Natural killer cell (primary cell): ENCODE data around the gene IRAK4. TPM values are rescaled to one million over a fixed set of nuclear protein-coding genes. Genes with fewer than 3 reads are reported as not detected.
A peak's percentile ranks its signal among the peaks of the same experiment; 100 is the strongest.

ENCODE experiments used
- ATAC-seq, 3 donors: fragments of 150-1000 bp in 2 of 3; fragments of 200-7000 bp in 1 of 3; cut with Tn5 transposase; 1 replicate in 1 of 3; 2 replicates in 2 of 3; pipeline ENCODE4 v1.10.0; 2021; ENCODE audit warnings: mild to moderate bottlenecking in 2 of 3, moderate library complexity in 2 of 3
- DNase-seq, 2 donors: peaks; one replicate each; pipeline versions ENCODE4 v3.0.0 to v3.0.0-alpha.2; 2013 to 2021; ENCODE audit warnings: mixed read lengths in 1 of 2
- H3K27ac ChIP-seq: one replicate; pipeline ENCODE4 v1.5.1; 2013; ENCODE audit warnings: mild to moderate bottlenecking, low read length
- H3K27me3 ChIP-seq: one replicate; pipeline ENCODE4 v1.6.1; 2013; ENCODE audit warnings: low read length; ENCODE audit not compliant: control insufficient read depth, insufficient read depth
- H3K36me3 ChIP-seq: one replicate; pipeline ENCODE4 v1.6.1; 2013; ENCODE audit warnings: low read length; ENCODE audit not compliant: control insufficient read depth, insufficient read depth
- H3K4me1 ChIP-seq: one replicate; pipeline ENCODE4 v1.6.1; 2013; ENCODE audit warnings: low read length; ENCODE audit not compliant: control insufficient read depth, insufficient read depth
- H3K4me3 ChIP-seq: one replicate; pipeline ENCODE4 v1.5.1; 2013; ENCODE audit warnings: low read length
- H3K9me3 ChIP-seq: one replicate; pipeline ENCODE4 v1.6.1; 2013; ENCODE audit warnings: low read length; ENCODE audit not compliant: control insufficient read depth, insufficient read depth
- H3K27ac Mint-ChIP-seq, 2 donors: one replicate each; pipeline ENCODE4 v1.8.0; 2022; ENCODE audit warnings: mild to moderate bottlenecking in 2 of 2, mixed read lengths in 2 of 2, moderate library complexity in 1 of 2
- H3K27me3 Mint-ChIP-seq, 2 donors: one replicate each; pipeline ENCODE4 v1.8.0; 2022; ENCODE audit warnings: low read depth in 2 of 2, mixed read lengths in 2 of 2
- H3K36me3 Mint-ChIP-seq: one replicate; pipeline ENCODE4 v1.8.0; 2022; ENCODE audit warnings: mixed read lengths
- H3K4me1 Mint-ChIP-seq, 2 donors: one replicate each; pipeline ENCODE4 v1.8.0; 2022; ENCODE audit warnings: mixed read lengths in 2 of 2
- H3K4me3 Mint-ChIP-seq: one replicate; pipeline ENCODE4 v1.8.0; 2022; ENCODE audit warnings: mild to moderate bottlenecking, moderate library complexity, mixed read lengths
- H3K9me3 Mint-ChIP-seq, 2 donors: one replicate each; pipeline ENCODE4 v1.8.0; 2022; ENCODE audit warnings: mixed read lengths in 2 of 2
- CTCF ChIP-seq: fragments of 200-600 bp; IDR thresholded peaks from one replicate; pipeline ENCODE4 v1.8.0; 2022; ENCODE audit warnings: antibody characterized with exemption
- WGBS: methylation state at CpG from one replicate; pipeline ENCODE4 v1.1.7; 2013; ENCODE audit warnings: missing lambda C conversion rate; ENCODE audit not compliant: insufficient coverage; 5-methylcytosine and 5-hydroxymethylcytosine counted together
- intact Hi-C: fragments of 100-400 bp; cut with micrococcal nuclease; formaldehyde crosslinking; loops from one replicate; pipeline ENCODE4 v1.14.2; 2022
- total RNA-seq, 4 donors: library from RNA; stranded (reverse); fragments of 120-200 nt in 1 of 4; gene quantifications; one replicate each; pipeline versions ENCODE4 v1.2.3 to v1.2.4, GENCODE V29; 2013 to 2022

Gene IRAK4
- total RNA-seq, 3 donors from 2014 or later (not counting 1 experiment from before 2014, with no cell fraction given), result 60.6 to 70.4 (median 70.3) TPM

GRCh38 chr12:43764528-43764927 lies 5.8 kb downstream of the IRAK4 start:
- Mint-ChIP-seq H3K27me3 (no peaks in the 10 kb centered on the region), H3K4me1 (peaks cover 38 to 40% of the 10 kb centered on the region in 2 donors), H3K9me3 (no peaks in the 10 kb centered on the region), H3K4me3 (no peak overlapping the region), H3K27ac (peak overlapping the region in 1 of 2 donors; percentile 14), H3K36me3 (peaks cover 6% of the 10 kb centered on the region)
- Histone ChIP-seq H3K4me3 (no peak overlapping the region), H3K4me1 (peaks cover 13% of the 10 kb centered on the region), H3K27me3 (no peaks in the 10 kb centered on the region), H3K27ac (no peak overlapping the region), H3K9me3 (no peaks in the 10 kb centered on the region), H3K36me3 (peaks cover 20% of the 10 kb centered on the region)
- DNase-seq, result no peak
- no peak for ATAC-seq
- TF ChIP-seq CTCF, result no peak
- intact Hi-C loops, result no loop called here

GRCh38 chr12:43766291-43766690 lies 7.5 kb downstream of the IRAK4 start:
- Histone ChIP-seq H3K4me3 (no peak overlapping the region), H3K9me3 (no peaks in the 10 kb centered on the region), H3K36me3 (peaks cover 34% of the 10 kb centered on the region), H3K27ac (no peak overlapping the region), H3K4me1 (peaks cover 3% of the 10 kb centered on the region), H3K27me3 (no peaks in the 10 kb centered on the region)
- peaks cover 18% of the 10 kb centered on the region for H3K36me3 Mint-ChIP-seq
- ATAC-seq (no peak), DNase-seq (no peak)
- no peak for TF ChIP-seq CTCF
- H3K27ac Mint-ChIP-seq, result no peak overlapping the region
- intact Hi-C loops, result no loop called here
- H3K27me3 Mint-ChIP-seq, result no peaks in the 10 kb centered on the region
- H3K4me3 Mint-ChIP-seq, result no peak overlapping the region
- H3K4me1 Mint-ChIP-seq, result peaks cover 34 to 39% of the 10 kb centered on the region in 2 donors
- no peaks in the 10 kb centered on the region for H3K9me3 Mint-ChIP-seq

GRCh38 chr12:43776498-43776897 lies 17.7 kb downstream of the IRAK4 start:
- peak; percentile 36 for TF ChIP-seq CTCF

GRCh38 chr12:43786899-43787693 lies 28.3 kb downstream of the IRAK4 start:
- Histone ChIP-seq H3K27me3 (no peaks in the 10 kb centered on the region), H3K4me3 (no peak overlapping the region), H3K9me3 (no peaks in the 10 kb centered on the region), H3K4me1 (no peaks in the 10 kb centered on the region), H3K36me3 (peaks cover 56% of the 10 kb centered on the region), H3K27ac (no peak overlapping the region)
- DNase-seq (no peak), ATAC-seq (no peak)
- Mint-ChIP-seq H3K9me3 (no peaks in the 10 kb centered on the region), H3K27me3 (no peaks in the 10 kb centered on the region), H3K27ac (peak overlapping the region in 1 of 2 donors; percentile 45), H3K4me3 (no peak overlapping the region), H3K36me3 (no peaks in the 10 kb centered on the region), H3K4me1 (peaks cover 0 to 5% of the 10 kb centered on the region in 2 donors)
- intact Hi-C loops, result no loop called here
- TF ChIP-seq CTCF, result no peak

More at GRCh38 chr12:43776498-43776897, 17.7 kb downstream of the IRAK4 start:
- peaks cover 6% of the 10 kb centered on the region in 2 donors for H3K4me1 Mint-ChIP-seq
- intact Hi-C loops, result no loop called here
- no peak overlapping the region for H3K27ac Mint-ChIP-seq
- ATAC-seq (peak; percentile 46 to 59 (median 54)), DNase-seq (peak in 1 of 2 donors; percentile 62)
- peaks cover 86% of the 10 kb centered on the region for H3K36me3 ChIP-seq
- H3K4me1 ChIP-seq, result no peaks in the 10 kb centered on the region
- H3K4me3 Mint-ChIP-seq, result no peak overlapping the region
- no peak overlapping the region for H3K4me3 ChIP-seq
- no peaks in the 10 kb centered on the region for H3K27me3 Mint-ChIP-seq
- no peaks in the 10 kb centered on the region for H3K27me3 ChIP-seq
- WGBS, result 100% methylated on average over 2 of the region's 3 CpGs
- H3K9me3 ChIP-seq, result no peaks in the 10 kb centered on the region
- peaks cover 8% of the 10 kb centered on the region for H3K36me3 Mint-ChIP-seq
- H3K9me3 Mint-ChIP-seq, result no peaks in the 10 kb centered on the region
- no peak overlapping the region for H3K27ac ChIP-seq
